IMR-90 (cell line): ENCODE measurements around the gene PARD3.

Experiments
- BHLHE40 ChIP-seq: fragments of 150-350 bp; IDR thresholded peaks from 2 replicates; pipeline ENCODE4 v1.6.1; 2016; ENCODE audit warnings: mild to moderate bottlenecking, low read depth, low read length
- CEBPB ChIP-seq: IDR thresholded peaks from 2 replicates; pipeline ENCODE4 v1.6.1; 2012; ENCODE audit warnings: low read depth, low read length, improper control_type of control experiment
- CHD1 ChIP-seq: IDR thresholded peaks from 2 replicates; pipeline ENCODE4 v1.6.1; 2012; ENCODE audit warnings: low read depth, low read length, improper control_type of control experiment
- MAFK ChIP-seq: IDR thresholded peaks from 2 replicates; pipeline ENCODE4 v1.6.1; 2012; ENCODE audit warnings: low read depth, low read length, improper control_type of control experiment
- MAZ ChIP-seq: IDR thresholded peaks from 2 replicates; pipeline ENCODE4 v1.6.1; 2012; ENCODE audit warnings: low read depth, mild to moderate bottlenecking, low read length, improper control_type of control experiment, moderate library complexity, borderline replicate concordance
- POLR2A ChIP-seq: IDR thresholded peaks from 2 replicates; pipeline ENCODE4 v1.6.1; 2012; ENCODE audit warnings: mild to moderate bottlenecking, low read depth, low read length
- RAD21 ChIP-seq: IDR thresholded peaks from 2 replicates; pipeline ENCODE4 v1.6.1; 2012; ENCODE audit warnings: low read length, improper control_type of control experiment
- RCOR1 ChIP-seq: IDR thresholded peaks from 2 replicates; pipeline ENCODE4 v1.6.1; 2012; ENCODE audit warnings: mild to moderate bottlenecking, low read length, improper control_type of control experiment; ENCODE audit not compliant: insufficient replicate concordance
- SMC3 ChIP-seq: fragments of 150-350 bp; IDR thresholded peaks from 2 replicates; pipeline ENCODE4 v1.6.1; 2016; ENCODE audit warnings: low read depth, mild to moderate bottlenecking, antibody characterized with exemption, low read length, moderate library complexity
- TF ChIP-seq, protein P1 (sequence below): conservative IDR thresholded peaks from 2 replicates; pipeline ENCODE4 v1.5.1; 2012; ENCODE audit warnings: mild to moderate bottlenecking, low read depth, low read length, improper control_type of control experiment
- TF ChIP-seq, protein P2 (sequence below): fragments of 150-350 bp; IDR thresholded peaks from 2 replicates; pipeline ENCODE4 v1.6.1; 2017; ENCODE audit warnings: mild to moderate bottlenecking, antibody characterized with exemption, low read length, low read depth

DNA sequence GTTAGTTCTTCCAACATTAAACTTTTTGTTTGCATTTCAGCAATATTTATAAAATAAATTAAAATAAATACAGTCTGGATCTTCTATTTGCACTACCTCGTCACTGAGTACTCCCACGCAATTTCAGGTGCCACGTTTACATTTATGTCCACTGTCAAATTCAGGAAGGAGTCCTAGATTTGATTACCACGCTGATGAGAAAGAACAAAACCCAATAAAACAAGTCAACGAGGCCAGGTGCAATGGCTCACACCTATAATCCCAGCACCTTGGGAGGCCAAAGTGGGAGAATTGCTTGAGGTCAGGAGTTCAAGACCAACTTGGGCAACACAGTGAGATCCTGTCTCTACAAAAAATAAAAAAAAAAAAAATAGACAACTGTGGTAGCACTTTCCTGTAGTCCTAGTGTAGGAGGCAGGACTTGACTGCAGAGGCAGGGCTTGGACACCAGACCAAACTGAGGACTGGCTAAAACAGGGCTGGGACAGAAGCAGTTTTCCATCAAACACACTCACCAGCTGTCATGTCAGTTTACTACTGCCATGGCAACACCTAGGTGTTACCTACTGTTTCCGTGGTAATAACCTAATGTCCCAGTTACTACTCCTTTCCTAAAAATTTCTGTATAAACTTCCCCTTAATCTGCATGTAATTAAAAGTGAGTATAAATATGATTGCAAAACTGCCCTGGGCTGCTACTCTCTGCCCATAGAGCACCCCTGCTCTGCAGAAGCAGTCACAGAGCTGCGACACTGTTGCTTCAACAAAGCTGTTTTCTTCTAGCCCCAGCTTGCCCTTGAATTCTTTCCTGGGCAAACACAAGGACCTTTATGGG, 341.7 kb downstream of the PARD3 start:
- no peak for TF ChIP-seq CHD1
- TF ChIP-seq, protein P1, sequence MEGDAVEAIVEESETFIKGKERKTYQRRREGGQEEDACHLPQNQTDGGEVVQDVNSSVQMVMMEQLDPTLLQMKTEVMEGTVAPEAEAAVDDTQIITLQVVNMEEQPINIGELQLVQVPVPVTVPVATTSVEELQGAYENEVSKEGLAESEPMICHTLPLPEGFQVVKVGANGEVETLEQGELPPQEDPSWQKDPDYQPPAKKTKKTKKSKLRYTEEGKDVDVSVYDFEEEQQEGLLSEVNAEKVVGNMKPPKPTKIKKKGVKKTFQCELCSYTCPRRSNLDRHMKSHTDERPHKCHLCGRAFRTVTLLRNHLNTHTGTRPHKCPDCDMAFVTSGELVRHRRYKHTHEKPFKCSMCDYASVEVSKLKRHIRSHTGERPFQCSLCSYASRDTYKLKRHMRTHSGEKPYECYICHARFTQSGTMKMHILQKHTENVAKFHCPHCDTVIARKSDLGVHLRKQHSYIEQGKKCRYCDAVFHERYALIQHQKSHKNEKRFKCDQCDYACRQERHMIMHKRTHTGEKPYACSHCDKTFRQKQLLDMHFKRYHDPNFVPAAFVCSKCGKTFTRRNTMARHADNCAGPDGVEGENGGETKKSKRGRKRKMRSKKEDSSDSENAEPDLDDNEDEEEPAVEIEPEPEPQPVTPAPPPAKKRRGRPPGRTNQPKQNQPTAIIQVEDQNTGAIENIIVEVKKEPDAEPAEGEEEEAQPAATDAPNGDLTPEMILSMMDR = no peak
- TF ChIP-seq POLR2A = no peak
- TF ChIP-seq RAD21 = no peak
- no peak for TF ChIP-seq BHLHE40
- TF ChIP-seq, protein P2, sequence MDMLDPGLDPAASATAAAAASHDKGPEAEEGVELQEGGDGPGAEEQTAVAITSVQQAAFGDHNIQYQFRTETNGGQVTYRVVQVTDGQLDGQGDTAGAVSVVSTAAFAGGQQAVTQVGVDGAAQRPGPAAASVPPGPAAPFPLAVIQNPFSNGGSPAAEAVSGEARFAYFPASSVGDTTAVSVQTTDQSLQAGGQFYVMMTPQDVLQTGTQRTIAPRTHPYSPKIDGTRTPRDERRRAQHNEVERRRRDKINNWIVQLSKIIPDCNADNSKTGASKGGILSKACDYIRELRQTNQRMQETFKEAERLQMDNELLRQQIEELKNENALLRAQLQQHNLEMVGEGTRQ = no peak
- TF ChIP-seq SMC3 = no peak
- no peak for TF ChIP-seq CEBPB
- TF ChIP-seq MAFK = no peak
- TF ChIP-seq MAZ = no peak
- TF ChIP-seq RCOR1 = no peak
